Upper lobe of left lung (tissue), 6 donors: Measurements from ENCODE around the gene GREB1L. TPM values are rescaled to one million over a fixed set of nuclear protein-coding genes. Genes with fewer than 3 reads are reported as not detected.

Experiments used
- ATAC-seq, 2 donors: fragments of 200-7000 bp; cut with Tn5 transposase; one replicate each; pipeline ENCODE4 v1.9.1; 2022; ENCODE audit warnings: mild to moderate bottlenecking in 2 of 2, moderate library complexity in 2 of 2; ENCODE audit not compliant: low FRiP score in 2 of 2
- DNase-seq, 2 donors: peaks; one replicate each; pipeline ENCODE4 v3.0.0-alpha.2; 2019 to 2020
- H3K27ac ChIP-seq, 4 donors: fragments of 200-600 bp; sonication (generic); one replicate each; pipeline ENCODE4 v1.5.1; 2016 to 2019
- H3K27me3 ChIP-seq, 4 donors: fragments of 200-600 bp; sonication (generic); one replicate each; pipeline ENCODE4 v1.5.1; 2017 to 2019
- H3K36me3 ChIP-seq, 4 donors: fragments of 200-600 bp; sonication (generic); one replicate each; pipeline ENCODE4 v1.5.1; 2016 to 2019
- H3K4me1 ChIP-seq, 4 donors: fragments of 200-600 bp; sonication (generic); one replicate each; pipeline ENCODE4 v1.5.1; 2018 to 2019
- H3K4me3 ChIP-seq, 4 donors: fragments of 200-600 bp; sonication (generic); one replicate each; pipeline ENCODE4 v1.5.1; 2017 to 2019; ENCODE audit warnings: mild to moderate bottlenecking in 2 of 4, moderate library complexity in 1 of 4
- H3K9me3 ChIP-seq, 4 donors: fragments of 200-600 bp; sonication (generic); one replicate each; pipeline ENCODE4 v1.5.1; 2018 to 2019
- CTCF ChIP-seq, 6 experiments: fragments of 450-650 bp in 4 of 6; fragments of 200-600 bp in 2 of 6; sonication (generic) in 2 of 6; IDR thresholded peaks; one replicate each; pipeline ENCODE4 v1.5.1; 2016 to 2019; ENCODE audit warnings: antibody characterized with exemption in 6 of 6
- EP300 ChIP-seq, 4 donors: sonication (generic); formaldehyde crosslinking; IDR thresholded peaks; one replicate each; pipeline ENCODE4 v1.5.1; 2017; ENCODE audit warnings: antibody characterized with exemption in 4 of 4, control low read depth in 2 of 4
- POLR2A ChIP-seq, 4 donors: fragments of 450-650 bp; IDR thresholded peaks; one replicate each; pipeline ENCODE4 v1.5.1; 2016 to 2017; ENCODE audit warnings: antibody characterized with exemption in 4 of 4, mild to moderate bottlenecking in 2 of 4
- POLR2AphosphoS5 ChIP-seq, 2 donors: sonication (generic); formaldehyde crosslinking; IDR thresholded peaks; one replicate each; pipeline ENCODE4 v1.5.1; 2017; ENCODE audit warnings: antibody characterized with exemption in 2 of 2
- WGBS, 2 donors: methylation state at CpG; one replicate each; pipeline ENCODE4 v1.1.5; 2017 to 2018; 5-methylcytosine and 5-hydroxymethylcytosine counted together
- total RNA-seq, 6 donors: library from RNA; depleted of rRNA in 4 of 6; stranded (reverse); fragments of >200 nt in 4 of 6; gene quantifications; one replicate each; pipeline versions ENCODE4 v1.1.0 to v1.2.1, GENCODE V29; 2016 to 2021
- donor health status: DM: no; HTN: no; CAD: no; lungs with moderate emphysema.
- donor health status: DM: no; HTN: yes; CAD: no; lungs with severe emphysema.

GREB1L gene
- total RNA-seq, 6 donors from 2014 or later: under 0.01 to 2.0 (median 0.44) TPM

- no peak for DNase-seq
- H3K27ac ChIP-seq: no peak overlapping the region
- no peaks in the 10 kb centered on the region for H3K4me1 ChIP-seq
- no peaks in the 10 kb centered on the region for H3K27me3 ChIP-seq
- TF ChIP-seq POLR2A (IDR thresholded peaks at IDR 0.05) (no peak), CTCF (IDR thresholded peaks at IDR 0.05) (no peak), POLR2AphosphoS5 (IDR thresholded peaks at IDR 0.05) (no peak), EP300 (IDR thresholded peaks at IDR 0.05) (no peak)
- no peaks in the 10 kb centered on the region for H3K9me3 ChIP-seq
- 77% methylated on average over 6 of the region's 6 CpGs for WGBS, 2 donors
- ATAC-seq: no peak
- H3K4me3 ChIP-seq: no peak overlapping the region
- H3K36me3 ChIP-seq: no peaks in the 10 kb centered on the region
These were observed 26.5 kb upstream of the GREB1L start for GRCh38 chr18:21215490-21215889.

- no peak overlapping the region for H3K4me3 ChIP-seq
- no peaks in the 10 kb centered on the region for H3K4me1 ChIP-seq
- DNase-seq (no peak), ATAC-seq (no peak)
- H3K27me3 ChIP-seq: no peaks in the 10 kb centered on the region
- TF ChIP-seq EP300 (IDR thresholded peaks at IDR 0.05): no peak
- H3K36me3 ChIP-seq: no peaks in the 10 kb centered on the region
- no peaks in the 10 kb centered on the region for H3K9me3 ChIP-seq
- WGBS, 2 donors: 60 to 69% methylated on average over 3 of the region's 3 CpGs
- H3K27ac ChIP-seq: no peak overlapping the region
These were observed 23.2 kb upstream of the GREB1L start for GRCh38 chr18:21218862-21219261.

GRCh38 chr18:21230436-21230835 is 11.6 kb upstream of the GREB1L start:
- 72 to 75% methylated on average over 6 of the region's 6 CpGs for WGBS, 2 donors
- Histone ChIP-seq H3K4me1 (no peaks in the 10 kb centered on the region), H3K27me3 (no peaks in the 10 kb centered on the region), H3K36me3 (no peaks in the 10 kb centered on the region), H3K9me3 (no peaks in the 10 kb centered on the region), H3K4me3 (no peak overlapping the region), H3K27ac (no peak overlapping the region)
- no peak for TF ChIP-seq CTCF (IDR thresholded peaks at IDR 0.05)
- no peak for TF ChIP-seq POLR2AphosphoS5 (IDR thresholded peaks at IDR 0.05)
- TF ChIP-seq POLR2A (IDR thresholded peaks at IDR 0.05): no peak
- no peak for TF ChIP-seq EP300 (IDR thresholded peaks at IDR 0.05)
- ATAC-seq (no peak), DNase-seq (no peak)

GRCh38 chr18:21241301-21242048 is 557 bp upstream of the GREB1L start:
- WGBS, 2 donors: 4 to 43% methylated on average over 1 to 48 of the region's 54 CpGs
- Histone ChIP-seq H3K36me3 (no peaks in the 10 kb centered on the region), H3K4me1 (peaks cover 19 to 22% (median 20%) of the 10 kb centered on the region in 4 donors), H3K27ac (peak overlapping the region in 1 of 4 donors; percentile 49), H3K4me3 (peak overlapping the region in 3 of 4 donors; percentile 51 to 59 (median 57)), H3K9me3 (no peaks in the 10 kb centered on the region), H3K27me3 (peaks cover 0 to 25% (median 11%) of the 10 kb centered on the region in 4 donors)
- ATAC-seq: peak; percentile 43 to 58
- DNase-seq: peak in 1 of 2 donors; percentile 73
- no peak for TF ChIP-seq CTCF (IDR thresholded peaks at IDR 0.05)
- TF ChIP-seq POLR2A (IDR thresholded peaks at IDR 0.05): no peak
- TF ChIP-seq POLR2AphosphoS5 (IDR thresholded peaks at IDR 0.05): no peak
- TF ChIP-seq EP300 (IDR thresholded peaks at IDR 0.05): no peak

GRCh38 chr18:21242780-21243401 is 859 bp downstream of the GREB1L start:
- peaks cover 0 to 25% (median 11%) of the 10 kb centered on the region in 4 donors for H3K27me3 ChIP-seq
- no peak for DNase-seq

More at GRCh38 chr18:21242780-21243401, 859 bp downstream of the GREB1L start:
- 3% methylated on average over 33 to 48 of the region's 48 CpGs for WGBS, 2 donors
- peaks cover 19 to 22% (median 20%) of the 10 kb centered on the region in 4 donors for H3K4me1 ChIP-seq
- no peaks in the 10 kb centered on the region for H3K9me3 ChIP-seq
- ATAC-seq: peak in 1 of 2 donors; percentile 25
- H3K4me3 ChIP-seq: peak overlapping the region; percentile 28 to 59 (median 54)
- peak overlapping the region in 1 of 4 donors; percentile 49 for H3K27ac ChIP-seq
- no peaks in the 10 kb centered on the region for H3K36me3 ChIP-seq
- TF ChIP-seq POLR2AphosphoS5 (IDR thresholded peaks at IDR 0.05) (no peak), POLR2A (IDR thresholded peaks at IDR 0.05) (no peak), CTCF (IDR thresholded peaks at IDR 0.05) (no peak), EP300 (IDR thresholded peaks at IDR 0.05) (no peak)
